Measurements from ENCODE around the gene NPAS3.

Gene NPAS3

DNA sequence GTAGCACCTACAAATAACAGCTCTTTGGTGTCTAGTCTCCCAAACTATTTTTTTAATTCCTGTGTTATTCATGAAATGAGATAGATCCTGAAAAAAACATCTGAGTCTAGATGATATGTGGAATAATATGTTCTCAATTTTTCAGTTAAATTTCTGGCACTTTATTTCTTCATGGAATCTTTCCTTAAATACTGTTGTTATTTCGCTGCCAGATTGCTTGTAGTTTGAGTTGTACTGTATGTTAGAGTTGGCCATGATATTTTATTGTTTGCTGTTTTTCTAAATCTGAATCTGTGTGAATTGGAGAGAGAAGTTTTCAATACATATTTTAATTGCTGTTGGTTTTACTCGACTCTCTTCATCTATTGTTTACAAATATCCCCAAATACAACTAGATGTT, 511.7 kb downstream of the NPAS3 start:
- H3K27me3 ChIP-seq (ENCODE audit: low read depth), result no peaks in the 10 kb centered on the region
- H3K4me1 ChIP-seq, result no peaks in the 10 kb centered on the region; the same call in 1 of the 2 replicates

DNA sequence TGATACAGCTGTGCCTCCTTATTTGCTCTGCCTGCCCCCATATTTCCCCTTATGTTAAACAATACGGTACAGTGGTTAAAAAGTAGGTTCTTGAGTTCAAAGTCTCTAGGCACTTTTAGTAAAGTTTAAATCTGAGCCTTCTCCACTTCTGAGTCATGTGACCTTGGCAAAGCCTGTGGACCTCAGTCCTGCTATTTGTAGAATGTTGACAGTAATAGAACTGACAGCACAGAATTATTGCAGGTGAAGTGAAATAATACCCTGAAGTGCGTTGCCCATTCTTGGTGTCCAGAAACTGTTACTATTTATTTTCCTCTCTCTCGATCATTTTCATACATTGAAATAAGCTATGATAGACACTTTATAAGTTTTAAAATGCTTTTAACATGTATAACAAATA, 512.5 kb downstream of the NPAS3 start:
- Histone ChIP-seq H3K27me3 (ENCODE audit: low read depth) (no peaks in the 10 kb centered on the region), H3K4me3 (no peak overlapping the region)
- in situ Hi-C loops (cut with MboI; ENCODE audit: low sequenced_read_pairs), result no loop called here

More for the DNA sequence above, 511.7 kb downstream of the NPAS3 start:
- DNase-seq (ENCODE audit: low spot score in 2 of 2), result no peak
- Histone ChIP-seq H3K4me3 (no peak overlapping the region), H3K9me3 (no peaks in the 10 kb centered on the region), H3K36me3 (replicated peaks) (no peaks in the 10 kb centered on the region)
- in situ Hi-C loops (cut with MboI; ENCODE audit: low sequenced_read_pairs), result no loop called here

DNA sequence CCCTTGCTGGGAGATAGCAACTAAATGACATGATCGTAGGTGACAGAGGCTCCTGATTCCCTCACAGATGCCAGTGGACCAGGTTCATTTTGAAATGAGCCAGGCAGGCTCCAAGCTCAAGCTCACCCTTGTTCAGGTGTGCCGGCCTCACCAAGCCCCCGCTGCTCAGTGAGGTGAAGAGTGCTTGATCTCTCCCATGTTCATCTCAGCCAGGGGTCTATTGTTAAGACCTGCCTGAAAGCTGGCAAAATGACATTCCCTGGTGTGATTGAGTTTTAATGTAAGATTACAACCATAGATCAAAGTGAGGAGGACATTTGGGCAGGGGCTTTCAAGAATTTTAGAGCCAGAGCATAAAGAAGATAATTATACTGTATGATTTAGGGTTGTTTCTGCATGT, 514.3 kb downstream of the NPAS3 start:
- no peak overlapping the region for H3K4me3 ChIP-seq
- H3K36me3 ChIP-seq (replicated peaks), result no peaks in the 10 kb centered on the region
- DNase-seq (ENCODE audit: low spot score in 2 of 2), result no peak
- H3K27me3 ChIP-seq (ENCODE audit: low read depth), result no peaks in the 10 kb centered on the region
- no peaks in the 10 kb centered on the region; the same call in 1 of the 2 replicates for H3K4me1 ChIP-seq
- in situ Hi-C loops (cut with MboI; ENCODE audit: low sequenced_read_pairs), result no loop called here
- no peaks in the 10 kb centered on the region for H3K9me3 ChIP-seq

More for the DNA sequence above, 512.5 kb downstream of the NPAS3 start:
- H3K4me1 ChIP-seq, result no peaks in the 10 kb centered on the region; the same call in 1 of the 2 replicates
- H3K36me3 ChIP-seq (replicated peaks), result no peaks in the 10 kb centered on the region
- no peaks in the 10 kb centered on the region for H3K9me3 ChIP-seq
- no peak for DNase-seq (ENCODE audit: low spot score in 2 of 2)

DNA sequence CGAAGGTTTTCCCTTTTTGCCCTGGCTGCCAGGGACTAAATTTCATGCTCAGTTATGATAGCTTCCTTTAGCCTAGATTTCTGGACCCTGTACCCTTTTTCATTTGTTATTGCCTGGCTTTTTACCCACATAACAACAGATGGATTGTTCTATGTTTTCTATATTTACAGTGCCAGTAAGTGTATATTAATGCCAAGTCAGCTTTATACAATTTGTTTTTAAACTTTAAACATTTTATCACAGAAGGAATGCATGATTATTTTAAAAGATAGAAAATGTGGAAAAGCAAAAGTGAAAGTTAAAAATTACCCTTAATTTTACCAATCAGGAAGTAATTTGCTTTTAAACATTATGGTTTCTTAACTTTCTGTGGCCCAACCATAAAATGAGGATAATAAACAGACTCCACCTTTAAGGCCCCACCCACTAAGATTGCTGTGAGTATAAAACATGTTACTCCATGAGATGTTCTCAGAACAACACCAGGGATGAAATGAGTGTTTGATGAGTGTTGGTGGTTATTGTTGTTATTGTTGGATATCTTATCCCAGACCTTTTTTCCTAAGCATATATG, 515.4 kb downstream of the NPAS3 start:
- Histone ChIP-seq H3K9me3 (no peaks in the 10 kb centered on the region), H3K36me3 (replicated peaks) (no peaks in the 10 kb centered on the region), H3K4me1 (no peaks in the 10 kb centered on the region; the same call in 1 of the 2 replicates), H3K27me3 (ENCODE audit: low read depth) (no peaks in the 10 kb centered on the region), H3K4me3 (no peak overlapping the region)
- in situ Hi-C loops (cut with MboI; ENCODE audit: low sequenced_read_pairs), result no loop called here
- no peak for DNase-seq (ENCODE audit: low spot score in 2 of 2)

DNA sequence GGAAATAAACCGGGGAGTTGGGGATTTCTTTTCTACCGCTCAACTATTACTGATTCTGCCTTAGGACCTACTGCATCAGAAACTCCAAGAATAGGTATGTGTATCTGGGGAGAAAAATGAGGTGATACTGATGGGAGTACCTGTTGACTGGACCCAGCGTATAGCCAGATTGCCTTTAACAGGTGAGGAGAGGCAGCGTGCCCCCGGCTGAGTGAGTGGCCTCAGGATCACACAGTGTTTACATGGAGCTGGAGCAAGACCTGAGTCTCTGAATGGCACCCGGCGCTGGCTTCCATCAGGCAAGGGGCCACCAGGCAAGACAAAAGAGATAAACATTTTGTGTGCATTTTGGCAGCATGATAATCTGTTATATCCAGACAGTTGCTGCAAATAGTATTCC, 516.0 kb downstream of the NPAS3 start:
- DNase-seq (ENCODE audit: low spot score in 2 of 2), result no peak
- no peaks in the 10 kb centered on the region; the same call in 1 of the 2 replicates for H3K4me1 ChIP-seq
- no peaks in the 10 kb centered on the region for H3K9me3 ChIP-seq
- H3K4me3 ChIP-seq, result no peak overlapping the region
- in situ Hi-C loops (cut with MboI; ENCODE audit: low sequenced_read_pairs), result no loop called here
- no peaks in the 10 kb centered on the region for H3K36me3 ChIP-seq (replicated peaks)
- 0 out of 2 replicates have a peak, but pooled peaks cover 3% of the 10 kb centered on the region for H3K27me3 ChIP-seq (ENCODE audit: low read depth)

DNA sequence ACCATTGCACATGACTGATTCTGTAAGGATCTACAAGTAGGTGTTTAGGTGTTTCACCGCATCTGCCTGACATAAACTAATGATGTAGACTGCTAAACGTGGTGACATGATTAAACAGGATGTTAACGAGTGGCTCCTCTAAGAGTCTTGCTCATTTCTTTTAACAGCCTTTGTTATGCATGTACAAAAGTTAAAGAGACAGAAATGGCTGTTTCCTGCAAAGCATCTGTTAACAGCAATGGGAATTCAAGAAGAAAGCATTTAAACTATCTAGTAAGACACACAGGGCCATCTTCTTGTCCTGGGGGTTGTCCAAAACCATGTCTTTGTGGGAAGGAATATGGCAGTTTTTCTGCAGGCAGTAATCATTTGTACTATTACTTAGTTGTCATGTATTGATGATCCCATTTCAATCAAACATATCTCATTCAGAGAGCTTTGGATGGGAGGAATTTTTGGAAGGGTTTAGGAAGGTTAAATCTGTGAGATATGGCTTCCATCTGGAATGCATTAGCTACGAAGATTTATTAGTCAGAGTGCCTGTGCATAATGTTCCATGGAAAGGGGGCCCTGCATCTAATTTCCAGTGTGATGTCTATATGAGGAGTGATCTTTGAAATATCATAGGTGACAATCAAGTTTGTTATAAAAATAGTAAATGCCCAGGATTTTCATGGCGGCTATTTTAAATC, 517.1 kb downstream of the NPAS3 start:
- H3K27me3 ChIP-seq (ENCODE audit: low read depth), result 0 out of 2 replicates have a peak, but pooled peaks cover 3% of the 10 kb centered on the region
- H3K4me1 ChIP-seq, result no peaks in the 10 kb centered on the region; the same call in 1 of the 2 replicates
- H3K36me3 ChIP-seq (replicated peaks), result no peaks in the 10 kb centered on the region
- no peak overlapping the region for H3K4me3 ChIP-seq
- no peak for DNase-seq (ENCODE audit: low spot score in 2 of 2)
- H3K9me3 ChIP-seq, result no peaks in the 10 kb centered on the region
- in situ Hi-C loops (cut with MboI; ENCODE audit: low sequenced_read_pairs), result no loop called here

DNA sequence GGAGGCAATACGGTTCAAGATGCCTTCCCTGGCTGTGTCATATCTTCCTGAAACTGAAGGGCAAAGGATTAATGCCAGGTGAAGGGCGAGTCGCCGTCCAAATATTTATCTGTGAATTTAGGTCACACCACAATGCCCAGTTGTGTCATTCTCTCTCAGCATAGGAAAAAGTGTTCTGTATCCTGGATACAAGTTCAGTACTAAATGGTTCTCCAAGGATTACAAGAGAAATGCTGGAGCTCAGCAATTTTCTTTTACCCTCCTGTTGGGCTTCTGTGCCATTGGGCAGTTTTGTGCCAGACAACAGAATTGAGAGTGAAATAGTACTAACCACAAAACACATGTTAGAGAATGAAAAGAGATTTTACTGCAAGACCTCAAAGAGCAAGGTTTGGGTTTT, 518.3 kb downstream of the NPAS3 start:
- no peak for DNase-seq (ENCODE audit: low spot score in 2 of 2)

DNA sequence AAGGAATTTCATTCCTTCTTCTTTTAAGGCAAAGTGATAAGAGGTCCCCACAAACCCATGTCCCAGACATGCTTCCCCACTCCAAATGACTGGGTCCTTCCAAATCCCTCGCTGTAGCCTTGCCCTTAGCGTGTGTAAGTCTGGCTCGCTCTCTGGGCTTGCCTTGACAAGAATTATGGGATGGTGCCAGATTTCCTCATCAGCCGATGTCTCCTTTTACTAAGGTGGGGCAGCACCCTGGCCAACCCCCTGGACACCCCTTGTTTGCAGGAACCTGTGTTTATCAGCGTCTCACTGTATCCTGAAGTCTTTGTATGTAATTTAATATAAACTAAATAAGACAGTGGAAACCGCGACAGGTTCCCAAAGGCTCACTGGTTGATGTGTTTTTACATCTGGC, 518.9 kb downstream of the NPAS3 start:
- Histone ChIP-seq H3K36me3 (replicated peaks) (no peaks in the 10 kb centered on the region), H3K9me3 (no peaks in the 10 kb centered on the region), H3K27me3 (ENCODE audit: low read depth) (0 out of 2 replicates have a peak, but pooled peaks cover 3% of the 10 kb centered on the region), H3K4me1 (no peaks in the 10 kb centered on the region), H3K4me3 (no peak overlapping the region)
- DNase-seq (ENCODE audit: low spot score in 2 of 2), result no peak
- in situ Hi-C loops (cut with MboI; ENCODE audit: low sequenced_read_pairs), result no loop called here

More for the DNA sequence above, 518.3 kb downstream of the NPAS3 start:
- no peaks in the 10 kb centered on the region for H3K4me1 ChIP-seq
- H3K36me3 ChIP-seq (replicated peaks), result no peaks in the 10 kb centered on the region
- no peaks in the 10 kb centered on the region for H3K9me3 ChIP-seq
- 0 out of 2 replicates have a peak, but pooled peaks cover 3% of the 10 kb centered on the region for H3K27me3 ChIP-seq (ENCODE audit: low read depth)
- H3K4me3 ChIP-seq, result no peak overlapping the region
- in situ Hi-C loops (cut with MboI; ENCODE audit: low sequenced_read_pairs), result no loop called here

DNA sequence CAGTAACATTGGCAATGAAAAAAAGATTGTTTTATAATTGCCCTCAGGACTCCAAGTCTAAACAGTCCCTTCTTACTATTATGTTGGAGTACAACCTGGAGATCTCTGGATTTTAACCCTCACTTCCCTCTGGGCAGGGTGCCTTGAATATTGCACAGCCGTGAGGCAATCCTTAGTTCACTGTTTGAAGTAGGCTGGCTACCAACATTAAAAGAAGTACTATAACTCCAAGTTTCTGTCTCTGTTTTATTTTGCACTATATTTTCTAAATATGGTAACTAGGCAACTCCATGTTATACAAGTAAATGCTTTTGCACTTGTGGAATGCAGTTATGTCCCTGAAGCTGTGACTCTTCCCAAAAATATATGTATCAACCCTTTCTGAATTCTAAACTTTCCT, 521.5 kb downstream of the NPAS3 start:
- in situ Hi-C loops (cut with MboI; ENCODE audit: low sequenced_read_pairs), result no loop called here
- Histone ChIP-seq H3K4me3 (no peak overlapping the region), H3K9me3 (no peaks in the 10 kb centered on the region), H3K36me3 (replicated peaks) (no peaks in the 10 kb centered on the region), H3K4me1 (no peaks in the 10 kb centered on the region), H3K27me3 (ENCODE audit: low read depth) (0 out of 2 replicates have a peak, but pooled peaks cover 3% of the 10 kb centered on the region)
- no peak for DNase-seq (ENCODE audit: low spot score in 2 of 2)

DNA sequence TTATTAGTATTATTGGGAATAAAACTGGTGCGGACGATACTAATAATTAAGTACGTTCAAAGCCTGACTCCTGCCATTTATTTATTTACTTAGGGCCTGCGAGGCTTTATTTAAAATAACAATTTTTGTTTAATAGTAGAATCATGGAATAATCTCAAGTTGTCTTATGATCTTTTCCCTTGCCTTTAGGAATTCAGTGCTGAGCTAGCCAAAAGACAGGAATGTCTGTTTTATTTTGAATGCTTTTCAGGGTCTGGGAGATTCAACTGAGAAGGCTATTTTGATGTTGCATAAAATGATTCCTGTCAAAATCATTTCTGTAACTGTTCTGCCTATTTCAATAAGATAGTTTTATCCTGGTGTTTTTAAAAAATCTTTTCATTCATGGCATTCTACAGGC, 522.4 kb downstream of the NPAS3 start:
- H3K4me3 ChIP-seq, result no peak overlapping the region
- in situ Hi-C loops (cut with MboI; ENCODE audit: low sequenced_read_pairs), result no loop called here
- 0 out of 2 replicates have a peak, but pooled peaks cover 3% of the 10 kb centered on the region for H3K27me3 ChIP-seq (ENCODE audit: low read depth)
- no peaks in the 10 kb centered on the region for H3K9me3 ChIP-seq
- H3K4me1 ChIP-seq, result no peaks in the 10 kb centered on the region
- no peak for DNase-seq (ENCODE audit: low spot score in 2 of 2)
- H3K36me3 ChIP-seq (replicated peaks), result no peaks in the 10 kb centered on the region

DNA sequence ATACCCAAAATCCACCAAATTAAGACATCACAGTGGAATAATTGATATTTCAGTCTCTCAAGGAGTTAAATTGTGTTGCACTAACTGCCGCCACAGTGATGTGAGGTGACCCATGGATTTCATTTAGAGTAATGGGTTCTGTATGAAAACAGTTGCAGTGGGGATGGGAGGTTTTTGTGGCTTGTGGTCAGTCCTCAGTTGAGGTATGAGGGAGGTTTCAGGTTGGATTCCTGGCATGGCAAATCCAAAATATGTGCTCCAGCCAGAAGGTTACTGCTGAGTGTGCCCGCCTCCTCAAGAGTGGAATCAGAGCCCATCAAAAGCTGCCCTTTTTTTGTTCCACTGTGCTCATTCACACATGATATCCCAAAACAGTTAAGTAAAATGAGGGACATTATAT, 525.1 kb downstream of the NPAS3 start:
- DNase-seq (ENCODE audit: low spot score in 2 of 2), result no peak
- Histone ChIP-seq H3K4me3 (no peak overlapping the region), H3K9me3 (no peaks in the 10 kb centered on the region), H3K36me3 (replicated peaks) (no peaks in the 10 kb centered on the region), H3K4me1 (no peaks in the 10 kb centered on the region), H3K27me3 (ENCODE audit: low read depth) (0 out of 2 replicates have a peak, but pooled peaks cover 3% of the 10 kb centered on the region)
- in situ Hi-C loops (cut with MboI; ENCODE audit: low sequenced_read_pairs), result no loop called here

DNA sequence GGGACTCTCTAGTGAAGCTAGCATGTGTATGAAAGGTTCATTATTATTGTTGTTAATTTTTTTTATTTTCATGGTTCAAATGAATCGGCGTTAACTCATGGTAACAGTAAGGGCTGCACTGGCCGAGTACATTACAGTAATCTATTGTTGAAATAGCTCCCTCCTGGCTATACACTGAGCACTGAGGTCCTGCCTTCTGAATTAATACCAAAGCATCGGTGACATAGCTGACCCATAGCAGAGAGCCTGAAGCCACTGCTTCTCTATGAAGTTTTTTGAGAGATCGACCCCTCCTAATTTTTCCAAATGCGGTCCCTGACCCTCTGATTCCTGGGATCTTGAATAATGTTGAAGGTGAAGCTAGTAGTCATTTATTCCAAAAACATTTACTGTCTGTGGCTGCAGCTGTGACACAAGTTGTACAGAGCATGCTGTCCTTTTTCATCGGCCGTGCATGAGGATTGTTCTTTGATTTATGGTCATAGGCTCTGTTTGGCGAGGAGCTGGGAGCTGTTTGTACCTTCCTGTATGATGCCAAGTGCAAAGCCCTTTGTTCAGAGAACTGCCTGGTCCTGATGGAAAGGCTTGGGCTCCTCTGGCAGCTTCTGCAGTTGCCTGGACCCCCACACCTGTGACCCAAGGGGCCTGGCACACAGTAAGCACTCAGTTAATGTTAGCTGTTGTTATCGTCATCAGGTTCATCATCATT, 525.7 kb downstream of the NPAS3 start:
- Histone ChIP-seq H3K4me3 (no peak overlapping the region), H3K9me3 (no peaks in the 10 kb centered on the region), H3K36me3 (replicated peaks) (no peaks in the 10 kb centered on the region), H3K27me3 (ENCODE audit: low read depth) (0 out of 2 replicates have a peak, but pooled peaks cover 1% of the 10 kb centered on the region), H3K4me1 (no peaks in the 10 kb centered on the region)
- in situ Hi-C loops (cut with MboI; ENCODE audit: low sequenced_read_pairs), result no loop called here
- DNase-seq (ENCODE audit: low spot score in 2 of 2), result no peak

DNA sequence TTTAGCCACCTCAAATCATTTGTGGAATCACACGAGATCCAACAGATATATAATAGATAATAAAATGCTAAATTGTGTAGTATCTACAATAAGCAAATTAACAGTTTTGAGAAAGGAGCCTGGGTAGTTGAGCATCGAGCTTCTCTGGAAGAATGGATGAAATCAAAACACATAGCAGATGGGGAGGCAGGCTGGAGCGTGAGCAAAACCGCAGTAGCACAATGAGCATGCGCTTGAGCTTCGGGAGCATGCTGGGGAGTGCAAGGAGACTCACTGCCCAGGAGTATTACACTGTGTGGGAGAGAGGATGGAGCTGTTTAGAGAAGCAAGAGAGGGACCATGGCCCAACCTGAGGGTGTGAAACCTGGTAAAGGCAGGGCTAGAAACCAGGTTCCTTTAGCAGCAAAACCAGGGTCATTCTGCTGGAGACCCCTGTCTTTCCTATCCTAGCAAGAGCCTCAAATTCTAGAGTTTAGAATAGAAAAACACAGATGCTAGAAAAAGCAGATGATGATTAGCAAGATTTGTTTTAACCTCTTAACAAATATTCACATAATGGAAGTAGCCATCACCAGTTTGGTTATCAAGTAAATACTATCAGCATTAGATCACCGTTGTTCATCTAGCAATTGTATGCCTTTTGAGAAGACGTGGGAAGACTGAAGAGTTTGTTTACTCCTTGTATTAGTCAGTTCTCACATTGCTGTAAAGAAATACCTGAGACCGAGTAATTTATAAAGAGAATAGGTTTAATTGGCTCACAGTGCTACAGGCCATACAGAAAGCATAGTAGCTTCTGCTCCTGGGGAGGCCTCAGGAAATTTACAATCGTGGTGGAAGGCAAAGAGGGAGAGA, 527.4 kb downstream of the NPAS3 start:
- Histone ChIP-seq H3K36me3 (replicated peaks) (no peaks in the 10 kb centered on the region), H3K4me1 (no peaks in the 10 kb centered on the region), H3K4me3 (no peak overlapping the region), H3K27me3 (ENCODE audit: low read depth) (no peaks in the 10 kb centered on the region), H3K9me3 (no peaks in the 10 kb centered on the region)
- in situ Hi-C loops (cut with MboI; ENCODE audit: low sequenced_read_pairs), result no loop called here
- DNase-seq (ENCODE audit: low spot score in 2 of 2), result no peak

Data from HAP-1 (cell line).